ENCODE results near the gene BRMS1L.
"Not testable (repeated sequence)": the region's sequence is repeated elsewhere in the genome, so short reads cannot be mapped to it uniquely, and the experiment has no call there.

The BRMS1L gene

GRCh38 chr14:35821564-35822411 is 4.3 kb upstream of the BRMS1L start:
- DNase-seq, result peak; percentile 6

GRCh38 chr14:35822501-35822900 is 3.6 kb upstream of the BRMS1L start:
- DNase-seq, result no peak

GRCh38 chr14:35824446-35825165 is 1.5 kb upstream of the BRMS1L start:
- DNase-seq, result not testable (repeated sequence)

GRCh38 chr14:35825968-35826217 is 245 bp upstream of the BRMS1L start:
- no peak for DNase-seq

GRCh38 chr14:35826952-35827416 is 846 bp downstream of the BRMS1L start:
- peak; percentile 55 for DNase-seq

- no peak for DNase-seq
Observed at GRCh38 chr14:35827678-35828472, 1.7 kb downstream of the BRMS1L start.

DNA sequence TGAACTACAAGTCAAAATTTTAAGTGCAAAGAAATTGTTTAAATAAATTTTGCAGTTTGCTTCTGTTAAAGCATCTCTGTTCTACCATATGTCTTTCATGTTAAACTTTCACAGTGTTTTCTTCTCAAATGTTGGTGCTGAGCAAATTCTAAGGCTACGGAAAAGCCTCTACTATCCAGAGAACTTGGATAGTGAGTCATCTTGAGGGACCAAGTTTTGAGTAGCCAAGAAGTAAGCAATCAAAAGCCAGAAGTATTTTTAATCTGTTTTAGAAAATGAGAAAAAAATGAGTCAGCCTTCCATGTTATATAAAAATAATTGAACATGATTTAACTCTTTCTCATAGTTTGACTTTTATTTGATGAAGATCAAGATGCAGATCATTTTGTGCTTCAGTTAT is 3.3 kb downstream of the BRMS1L start:
- no peak for DNase-seq

GRCh38 chr14:35835208-35835982 is 9.3 kb downstream of the BRMS1L start:
- no peak for DNase-seq

DNA sequence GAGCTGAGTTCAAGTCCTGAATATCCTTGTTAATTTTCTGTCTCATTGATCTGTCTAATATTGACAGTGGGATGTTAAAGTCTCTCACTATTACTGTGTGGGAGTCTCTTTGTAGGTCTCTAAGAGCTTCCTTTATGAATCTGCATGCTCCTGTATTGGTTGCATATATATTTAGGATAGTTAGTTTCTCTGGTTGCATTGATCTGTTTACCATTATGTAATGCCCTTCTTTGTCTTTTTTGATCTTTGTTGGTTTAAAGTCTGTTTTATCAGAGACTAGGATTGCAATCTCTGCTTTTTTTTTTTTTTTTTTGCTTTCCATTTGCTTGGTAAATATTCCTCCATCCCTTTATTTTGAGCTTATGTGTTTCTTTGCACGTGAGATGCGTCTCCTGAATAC is 15.6 kb downstream of the BRMS1L start:
- DNase-seq, result not testable (repeated sequence)

DNA sequence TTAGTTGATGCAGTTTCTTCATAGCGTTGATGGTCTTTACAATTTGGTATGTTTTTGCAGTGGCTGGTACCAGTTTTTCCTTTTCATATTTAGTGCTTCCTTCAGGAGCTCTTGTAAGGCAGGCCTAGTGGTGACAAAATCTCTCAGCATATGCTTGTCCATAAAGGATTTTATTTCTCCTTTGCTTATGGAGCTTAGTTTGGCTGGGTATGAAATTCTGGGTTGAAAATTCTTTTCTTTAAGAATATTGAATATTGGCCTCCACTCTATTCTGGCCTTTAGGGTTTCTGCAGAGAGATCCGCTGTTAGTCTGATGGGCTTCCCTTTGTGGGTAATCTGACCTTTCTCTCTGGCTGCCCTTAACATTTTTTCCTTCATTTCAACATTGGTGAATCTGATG is 16.1 kb downstream of the BRMS1L start:
- DNase-seq, result not testable (repeated sequence)

GRCh38 chr14:35844494-35844893 is 18.4 kb downstream of the BRMS1L start:
- no peak for DNase-seq

DNA sequence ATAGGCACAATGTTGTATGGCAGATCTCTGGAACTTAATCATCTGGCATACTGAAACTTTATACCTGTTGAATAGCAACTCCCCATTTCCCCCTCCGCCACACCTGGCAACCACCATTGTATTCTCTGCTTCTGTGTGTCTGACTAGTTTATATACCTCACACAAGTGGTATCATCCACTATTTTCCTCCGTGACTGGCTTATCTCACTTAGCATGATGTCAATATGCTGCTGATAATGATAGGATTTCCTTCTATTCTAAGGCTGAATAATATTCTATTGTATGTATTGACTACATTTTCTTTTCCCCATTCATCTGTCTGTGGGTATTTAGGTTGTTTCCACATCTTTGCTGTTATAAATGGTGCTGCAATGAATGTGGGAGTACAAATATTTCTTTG is 21.5 kb downstream of the BRMS1L start:
- no peak for DNase-seq

GRCh38 chr14:35849122-35849521 is 23.0 kb downstream of the BRMS1L start:
- no peak for DNase-seq

GRCh38 chr14:35851823-35852222 is 25.7 kb downstream of the BRMS1L start:
- no peak for DNase-seq

DNA sequence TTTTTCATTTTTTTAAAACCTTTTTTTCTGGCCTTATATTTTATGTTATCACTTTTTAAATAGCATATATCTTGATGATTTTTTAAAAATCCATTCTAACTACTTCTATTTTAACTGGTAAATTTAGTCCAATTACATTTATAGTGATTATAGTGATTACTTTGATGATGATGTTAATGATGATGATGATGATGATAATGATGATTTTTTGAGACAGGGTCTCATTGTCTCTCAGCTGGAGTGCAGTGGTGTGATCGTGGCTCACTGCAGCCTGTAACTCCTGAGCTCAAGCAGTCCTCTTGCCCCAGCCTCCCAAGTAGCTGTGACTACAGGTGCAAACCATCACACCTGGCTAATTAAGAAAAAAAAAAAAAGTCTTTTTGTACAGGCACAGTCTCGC is 27.1 kb downstream of the BRMS1L start:
- no peak for DNase-seq

DNA sequence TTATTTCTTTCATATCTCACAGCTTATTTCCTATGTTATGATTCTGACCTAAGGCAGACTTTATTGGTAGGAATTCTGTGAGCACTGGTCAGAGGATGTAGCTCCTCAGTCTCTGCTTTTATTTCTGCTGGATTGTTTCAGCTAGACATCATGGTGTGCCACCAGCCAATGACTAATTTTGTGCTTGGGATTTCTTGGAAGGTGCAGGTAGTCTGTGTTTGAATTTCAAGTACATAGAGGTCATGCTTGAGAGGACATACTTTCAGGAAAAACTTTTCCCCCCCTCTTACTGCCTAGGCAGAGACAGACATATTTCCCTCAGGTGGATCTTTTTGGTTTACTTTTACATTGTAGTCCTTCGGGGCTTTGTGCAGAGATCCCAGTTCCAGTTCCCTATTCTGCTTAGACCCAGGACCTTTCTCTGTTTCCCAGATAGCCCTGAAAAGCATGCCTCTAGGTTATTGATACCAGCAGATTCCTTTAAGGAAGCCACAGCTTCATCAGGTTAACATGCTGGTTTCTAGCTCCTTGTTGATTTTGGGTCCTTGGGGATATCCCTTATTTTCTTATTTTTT is 28.6 kb downstream of the BRMS1L start:
- DNase-seq, result no peak

- no peak for DNase-seq
Observed at GRCh38 chr14:35855876-35856481, 29.8 kb downstream of the BRMS1L start.

- DNase-seq, result no peak
Observed at GRCh38 chr14:35858521-35859209, 32.5 kb downstream of the BRMS1L start.

- no peak for DNase-seq
Observed at GRCh38 chr14:35861204-35861868, 35.2 kb downstream of the BRMS1L start.

DNA sequence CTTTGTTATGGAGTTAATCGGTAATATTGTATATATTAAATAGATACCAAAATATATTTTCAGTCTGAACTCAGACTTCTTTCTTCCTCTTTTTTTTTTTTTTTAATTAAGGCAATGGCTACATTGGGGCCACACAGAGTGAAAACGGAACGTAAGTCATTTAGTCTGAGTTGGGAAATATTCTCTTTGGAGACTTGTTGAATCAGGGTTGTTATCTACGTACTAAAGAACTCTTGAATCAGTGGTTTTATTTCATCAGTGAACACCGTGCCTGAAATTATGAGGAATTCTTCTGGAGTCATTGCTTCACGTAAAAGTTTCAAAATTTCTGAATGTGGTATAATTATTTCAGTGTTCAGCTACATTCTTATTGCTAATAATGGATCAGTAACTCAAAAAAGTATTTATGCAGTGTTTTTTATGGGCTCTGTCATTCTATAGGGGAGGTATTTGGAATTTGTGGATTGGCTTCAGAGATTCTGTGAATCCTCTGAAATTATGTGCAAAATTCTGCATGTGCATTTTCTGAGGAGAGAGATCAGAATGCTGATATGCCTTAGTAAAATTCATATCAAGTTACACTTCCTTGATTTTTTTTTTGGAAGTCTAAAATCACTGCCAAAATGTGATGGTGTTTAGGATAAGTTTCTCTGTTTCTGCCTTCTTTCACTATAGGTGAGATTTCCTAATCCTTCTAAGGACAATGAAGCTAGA is 39.6 kb downstream of the BRMS1L start:
- no peak for DNase-seq
